ENCODE measurements around the gene GPR82. TPM values are rescaled to one million over a fixed set of nuclear protein-coding genes. Genes with fewer than 3 reads are reported as not detected.

GPR82 gene
- total RNA-seq, 5 donors from 2014 or later (not counting 1 experiment from before 2014, with no cell fraction given) = 0.07 to 0.22 (median 0.15) TPM; not detected in 2

DNA sequence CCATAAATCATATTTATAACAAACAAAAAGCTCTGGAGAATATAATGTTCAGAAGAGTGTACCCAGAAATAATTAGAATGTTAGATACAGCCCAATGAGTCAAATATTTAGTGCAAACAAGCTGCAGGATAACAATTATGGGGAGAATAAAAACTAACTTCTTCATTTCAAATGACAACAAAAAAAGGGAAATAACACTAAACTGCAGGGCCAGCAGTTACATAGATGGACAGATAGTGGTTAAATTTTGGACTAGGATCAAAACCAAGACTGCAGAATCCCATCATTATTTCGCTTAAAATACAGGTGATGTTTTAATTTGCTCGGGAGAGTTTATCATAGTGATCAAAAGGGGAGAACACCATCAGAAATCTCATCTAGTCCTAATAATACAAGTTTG, 35.8 kb upstream of the GPR82 start:
- H3K36me3 ChIP-seq (ENCODE audit: control insufficient read depth in 2 of 2, extremely low read depth in 1 of 2, insufficient read depth in 1 of 2, low read length in 1 of 2) = no peaks in the 10 kb centered on the region
- Mint-ChIP-seq H3K27ac (no peak overlapping the region), H3K9me3 (no peaks in the 10 kb centered on the region), H3K4me3 (no peak overlapping the region), H3K36me3 (peaks cover 6% of the 10 kb centered on the region), H3K4me1 (peaks cover 17 to 35% (median 18%) of the 10 kb centered on the region in 3 donors), H3K27me3 (peaks cover 0 to 11% of the 10 kb centered on the region in 2 donors)
- POLR2A ChIA-PET = no interaction called here
- no peaks in the 10 kb centered on the region for H3K27me3 ChIP-seq (replicated peaks in 1 of 2; ENCODE audit: control insufficient read depth in 2 of 2, extremely low read depth in 1 of 2, insufficient read depth in 2 of 2, low read length in 1 of 2)
- H3K4me3 ChIP-seq (ENCODE audit: control insufficient read depth in 1 of 2, extremely low read depth in 1 of 2, low read length in 1 of 2) = no peak overlapping the region
- no peak overlapping the region for H3K27ac ChIP-seq (ENCODE audit: low read length)
- DNase-seq (no peak), ATAC-seq (replicated peaks in 1 of 4) (no peak)
- H3K9me3 ChIP-seq = no peaks in the 10 kb centered on the region
- H3K4me1 ChIP-seq (ENCODE audit: control insufficient read depth in 1 of 2, extremely low read depth in 1 of 2, insufficient read depth in 2 of 2, low read length in 2 of 2) = peaks cover 2 to 18% of the 10 kb centered on the region in 2 experiments
- CTCF ChIA-PET = interaction anchor here in 1 of 2 donors (0.6 to 0.7 kb wide), 2 partner anchors 15 to 164 kb away, joined by 3 read pairs; no protein-coding TSS in a partner anchor
- WGBS (ENCODE audit: insufficient coverage) = no CpG with 5 or more reads among the region's 2 CpGs

DNA sequence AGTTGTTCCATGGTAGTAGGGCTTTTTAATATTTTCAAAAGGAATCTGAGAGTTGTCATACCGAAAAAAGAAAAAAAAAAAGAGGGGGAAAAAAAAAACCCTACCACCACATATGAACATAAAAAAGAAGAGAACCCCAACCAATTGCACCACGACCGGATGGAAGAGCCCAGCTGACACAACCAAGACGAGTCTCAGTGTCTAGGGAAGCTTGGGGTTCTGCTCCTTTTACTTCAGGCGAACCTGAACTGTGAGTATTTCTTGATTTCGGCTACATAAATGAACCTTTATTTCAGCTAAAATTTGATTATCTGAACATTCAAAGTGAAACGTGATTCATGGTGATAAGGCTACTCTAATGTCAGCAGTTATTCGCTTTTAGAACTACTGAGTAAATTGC, 35.1 kb upstream of the GPR82 start, which contains the start of gene GPR34:
Gene GPR34 (plus strand): TSS at position 139 of the 400 bp plus-strand sequence. CDS start 6,661 bp downstream, outside the sequence.
- Histone ChIP-seq H3K4me3 (ENCODE audit: control insufficient read depth in 1 of 2, extremely low read depth in 1 of 2, low read length in 1 of 2) (no peak within 1 kb of the TSS), H3K9me3 (no peaks in the 10 kb centered on the region), H3K4me1 (ENCODE audit: control insufficient read depth in 1 of 2, extremely low read depth in 1 of 2, insufficient read depth in 2 of 2, low read length in 2 of 2) (peaks cover 2 to 21% of the 10 kb centered on the region in 2 experiments), H3K27ac (ENCODE audit: low read length) (no peak within 1 kb of the TSS), H3K36me3 (ENCODE audit: control insufficient read depth in 2 of 2, extremely low read depth in 1 of 2, insufficient read depth in 1 of 2, low read length in 1 of 2) (no peaks in the 10 kb centered on the region), H3K27me3 (replicated peaks in 1 of 2; ENCODE audit: control insufficient read depth in 2 of 2, extremely low read depth in 1 of 2, insufficient read depth in 2 of 2, low read length in 1 of 2) (no peaks in the 10 kb centered on the region)
- Mint-ChIP-seq H3K9me3 (no peaks in the 10 kb centered on the region), H3K4me3 (no peak within 1 kb of the TSS), H3K36me3 (peaks cover 9% of the 10 kb centered on the region), H3K4me1 (peaks cover 21 to 42% (median 23%) of the 10 kb centered on the region in 3 donors), H3K27ac (no peak within 1 kb of the TSS), H3K27me3 (peaks cover 0 to 11% of the 10 kb centered on the region in 2 donors)
- DNase-seq (peak in 12 of 35 experiments; percentile 0 to 35 (median 4)), ATAC-seq (replicated peaks in 1 of 4) (peak in 2 of 4 experiments; percentile 63 to 78)
- CTCF ChIA-PET = interaction anchor here in 1 of 2 donors (0.7 kb wide), 1 partner anchor 14 kb away, joined by 3 read pairs; no protein-coding TSS in a partner anchor
- WGBS (ENCODE audit: insufficient coverage) = no CpG with 5 or more reads among the region's 8 CpGs
- POLR2A ChIA-PET = interaction anchor here in 1 of 2 donors (0.6 kb wide), 1 partner anchor 612 kb away, joined by 3 read pairs; no protein-coding TSS in a partner anchor

DNA sequence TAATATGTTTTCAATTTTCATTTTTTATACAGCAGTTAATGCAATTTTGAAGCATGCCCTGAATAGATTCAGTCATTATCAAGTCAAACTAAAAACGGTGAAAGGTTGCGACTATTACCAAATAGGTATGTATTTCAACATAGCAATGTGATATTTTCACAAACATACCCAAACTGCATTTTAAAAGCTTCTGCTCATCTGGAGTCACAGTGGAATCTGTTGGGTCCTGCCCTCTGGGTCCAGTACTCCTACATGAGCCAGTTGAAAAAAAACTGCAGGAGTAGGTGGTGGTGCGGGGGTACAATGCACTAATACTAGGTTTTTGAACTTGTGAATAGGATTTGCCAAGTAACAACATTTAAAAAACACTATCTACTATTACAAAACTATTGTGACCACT, 34.3 kb upstream of the GPR82 start:
- no peak for DNase-seq
- H3K27ac Mint-ChIP-seq = no peak overlapping the region
- no peak overlapping the region for H3K4me3 ChIP-seq (ENCODE audit: control insufficient read depth in 1 of 2, extremely low read depth in 1 of 2, low read length in 1 of 2)
- peaks cover 2 to 21% of the 10 kb centered on the region in 2 experiments for H3K4me1 ChIP-seq (ENCODE audit: control insufficient read depth in 1 of 2, extremely low read depth in 1 of 2, insufficient read depth in 2 of 2, low read length in 2 of 2)
- H3K9me3 Mint-ChIP-seq = no peaks in the 10 kb centered on the region
- peaks cover 9% of the 10 kb centered on the region for H3K36me3 Mint-ChIP-seq
- H3K36me3 ChIP-seq (ENCODE audit: control insufficient read depth in 2 of 2, extremely low read depth in 1 of 2, insufficient read depth in 1 of 2, low read length in 1 of 2) = no peaks in the 10 kb centered on the region
- H3K4me3 Mint-ChIP-seq = no peak overlapping the region
- H3K27me3 Mint-ChIP-seq = peaks cover 0 to 9% of the 10 kb centered on the region in 2 donors
- H3K4me1 Mint-ChIP-seq = peaks cover 29 to 47% (median 29%) of the 10 kb centered on the region in 3 donors
- H3K27ac ChIP-seq (ENCODE audit: low read length) = no peak overlapping the region
- CTCF ChIA-PET = no interaction called here
- H3K27me3 ChIP-seq (replicated peaks in 1 of 2; ENCODE audit: control insufficient read depth in 2 of 2, extremely low read depth in 1 of 2, insufficient read depth in 2 of 2, low read length in 1 of 2) = no peaks in the 10 kb centered on the region
- no peak for ATAC-seq (replicated peaks in 1 of 4)
- no peaks in the 10 kb centered on the region for H3K9me3 ChIP-seq
- no CpG with 5 or more reads among the region's 3 CpGs for WGBS (ENCODE audit: insufficient coverage)
- POLR2A ChIA-PET = no interaction called here

- ChIA-PET POLR2A (no interaction called here), CTCF (no interaction called here)
- H3K4me3 Mint-ChIP-seq = no peak overlapping the region
- ATAC-seq (replicated peaks in 1 of 4) (no peak), DNase-seq (no peak)
- WGBS (ENCODE audit: insufficient coverage) = no CpG with 5 or more reads among the region's 1 CpG
- peaks cover 30 to 55% (median 38%) of the 10 kb centered on the region in 3 donors for H3K4me1 Mint-ChIP-seq
- H3K27ac Mint-ChIP-seq = peak overlapping the region in 1 of 2 donors; percentile 50
- Histone ChIP-seq H3K4me1 (ENCODE audit: control insufficient read depth in 1 of 2, extremely low read depth in 1 of 2, insufficient read depth in 2 of 2, low read length in 2 of 2) (peaks cover 2 to 19% of the 10 kb centered on the region in 2 experiments), H3K36me3 (ENCODE audit: control insufficient read depth in 2 of 2, extremely low read depth in 1 of 2, insufficient read depth in 1 of 2, low read length in 1 of 2) (no peaks in the 10 kb centered on the region), H3K27ac (ENCODE audit: low read length) (peak overlapping the region; percentile 12), H3K9me3 (no peaks in the 10 kb centered on the region), H3K4me3 (ENCODE audit: control insufficient read depth in 1 of 2, extremely low read depth in 1 of 2, low read length in 1 of 2) (no peak overlapping the region), H3K27me3 (replicated peaks in 1 of 2; ENCODE audit: control insufficient read depth in 2 of 2, extremely low read depth in 1 of 2, insufficient read depth in 2 of 2, low read length in 1 of 2) (no peaks in the 10 kb centered on the region)
- no peaks in the 10 kb centered on the region for H3K9me3 Mint-ChIP-seq
- H3K27me3 Mint-ChIP-seq = peaks cover 0 to 5% of the 10 kb centered on the region in 2 donors
- peaks cover 15% of the 10 kb centered on the region for H3K36me3 Mint-ChIP-seq
Observed at GRCh38 chrX:41692162-41692749, 31.7 kb upstream of the GPR82 start.

DNA sequence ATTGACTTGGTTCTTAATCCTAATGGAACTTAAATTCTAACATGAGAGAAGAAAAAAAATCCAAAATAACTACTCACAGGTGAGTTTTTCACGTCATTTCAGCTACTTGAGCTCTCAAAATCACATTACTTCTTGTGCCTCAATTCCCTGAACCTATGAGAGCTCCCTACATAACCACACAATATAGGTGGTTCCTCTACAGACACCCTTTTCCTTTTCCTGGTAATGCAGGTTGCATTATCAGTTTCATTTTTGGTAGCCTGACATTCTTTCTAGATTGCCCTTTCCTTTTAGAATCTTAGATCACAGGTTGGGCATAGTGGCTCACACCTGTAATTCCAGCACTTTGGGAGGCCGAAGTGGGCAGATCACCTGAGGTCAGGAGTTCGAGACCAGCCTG, 31.0 kb upstream of the GPR82 start:
- H3K4me1 Mint-ChIP-seq = peaks cover 30 to 55% (median 36%) of the 10 kb centered on the region in 3 donors
- ATAC-seq (replicated peaks in 1 of 4) = no peak

DNA sequence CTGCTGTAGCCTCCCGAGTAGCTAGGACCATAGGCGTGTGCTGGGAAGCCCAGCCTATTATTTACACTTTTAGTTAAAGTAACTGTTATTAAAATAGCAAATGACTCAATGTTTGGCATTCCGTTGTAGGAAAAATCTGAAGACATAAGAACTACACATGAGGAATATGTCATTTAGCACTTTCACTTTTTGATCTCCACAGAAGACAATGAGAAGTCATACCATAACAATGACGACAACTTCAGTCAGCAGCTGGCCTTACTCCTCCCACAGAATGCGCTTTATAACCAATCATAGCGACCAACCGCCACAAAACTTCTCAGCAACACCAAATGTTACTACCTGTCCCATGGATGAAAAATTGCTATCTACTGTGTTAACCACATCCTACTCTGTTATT, 28.6 kb upstream of the GPR82 start:
- peak overlapping the region in 1 of 3 donors; percentile 10 for H3K4me3 Mint-ChIP-seq
- ChIA-PET POLR2A (no interaction called here), CTCF (no interaction called here)
- DNase-seq = peak in 19 of 35 experiments; percentile 1 to 47 (median 7)
- no peaks in the 10 kb centered on the region for H3K9me3 Mint-ChIP-seq
- H3K4me1 ChIP-seq (ENCODE audit: control insufficient read depth in 1 of 2, extremely low read depth in 1 of 2, insufficient read depth in 2 of 2, low read length in 2 of 2) = peaks cover 2 to 17% of the 10 kb centered on the region in 2 experiments
- 56% methylated on average over 3 of the region's 7 CpGs for WGBS (ENCODE audit: insufficient coverage)
- H3K4me1 Mint-ChIP-seq = peaks cover 30 to 45% (median 38%) of the 10 kb centered on the region in 3 donors
- H3K27me3 ChIP-seq (replicated peaks in 1 of 2; ENCODE audit: control insufficient read depth in 2 of 2, extremely low read depth in 1 of 2, insufficient read depth in 2 of 2, low read length in 1 of 2) = no peaks in the 10 kb centered on the region
- peaks cover 0 to 4% of the 10 kb centered on the region in 2 donors for H3K27me3 Mint-ChIP-seq
- peaks cover 19% of the 10 kb centered on the region for H3K36me3 Mint-ChIP-seq
- peak in 2 of 4 experiments; percentile 35 to 39 for ATAC-seq (replicated peaks in 1 of 4)
- H3K4me3 ChIP-seq (ENCODE audit: control insufficient read depth in 1 of 2, extremely low read depth in 1 of 2, low read length in 1 of 2) = no peak overlapping the region
- no peaks in the 10 kb centered on the region for H3K36me3 ChIP-seq (ENCODE audit: control insufficient read depth in 2 of 2, extremely low read depth in 1 of 2, insufficient read depth in 1 of 2, low read length in 1 of 2)
- no peaks in the 10 kb centered on the region for H3K9me3 ChIP-seq
- H3K27ac ChIP-seq (ENCODE audit: low read length) = no peak overlapping the region
- H3K27ac Mint-ChIP-seq = peak overlapping the region in 1 of 2 donors; percentile 16

More for the DNA sequence above, 31.0 kb upstream of the GPR82 start:
- DNase-seq = no peak
- Mint-ChIP-seq H3K9me3 (no peaks in the 10 kb centered on the region), H3K27me3 (peaks cover 0 to 4% of the 10 kb centered on the region in 2 donors), H3K36me3 (peaks cover 16% of the 10 kb centered on the region), H3K27ac (no peak overlapping the region), H3K4me3 (no peak overlapping the region)
- H3K36me3 ChIP-seq (ENCODE audit: control insufficient read depth in 2 of 2, extremely low read depth in 1 of 2, insufficient read depth in 1 of 2, low read length in 1 of 2) = no peaks in the 10 kb centered on the region
- peaks cover 2 to 19% of the 10 kb centered on the region in 2 experiments for H3K4me1 ChIP-seq (ENCODE audit: control insufficient read depth in 1 of 2, extremely low read depth in 1 of 2, insufficient read depth in 2 of 2, low read length in 2 of 2)
- H3K27ac ChIP-seq (ENCODE audit: low read length) = no peak overlapping the region
- no CpG with 5 or more reads among the region's 3 CpGs for WGBS (ENCODE audit: insufficient coverage)
- H3K9me3 ChIP-seq = no peaks in the 10 kb centered on the region
- ChIA-PET POLR2A (no interaction called here), CTCF (no interaction called here)
- H3K4me3 ChIP-seq (ENCODE audit: control insufficient read depth in 1 of 2, extremely low read depth in 1 of 2, low read length in 1 of 2) = no peak overlapping the region
- H3K27me3 ChIP-seq (replicated peaks in 1 of 2; ENCODE audit: control insufficient read depth in 2 of 2, extremely low read depth in 1 of 2, insufficient read depth in 2 of 2, low read length in 1 of 2) = no peaks in the 10 kb centered on the region
